WTC11 (cell line): Measurements from ENCODE around the gene CREG2. TPM values are rescaled to one million over a fixed set of nuclear protein-coding genes. Genes with fewer than 3 reads are reported as not detected.

Source experiments
- microRNA-seq: library from miRNA; unstranded; fragments of <30 nt; microRNA quantifications from one replicate; pipeline ENCODE4 v1.2.0, GENCODE V29; 2022; ENCODE audit warnings: borderline number of aligned reads
- total RNA-seq: library from RNA; stranded (reverse); gene quantifications from 3 replicates; pipeline ENCODE4 v1.2.3, GENCODE V29; 2021

Gene CREG2
- total RNA-seq, 1 experiment from 2014 or later = 1.6 TPM

Small RNA genes lying within 50 kb of the gene (microRNA-seq; reads per million reads assigned to microRNA genes)
- not detected for gene MIR5696

Other genes with a start within 250 kb of the CREG2 start
- gene TBC1D8, start 236.1 kb downstream of the CREG2 start, total RNA-seq = 30.3 to 51.7 TPM (median 32.0 TPM) in 3 replicates
- 47.4 to 54.0 TPM (median 48.9 TPM) in 3 replicates for gene CNOT11, start 134.6 kb downstream of the CREG2 start, total RNA-seq
- gene RNF149, start 78.8 kb downstream of the CREG2 start, total RNA-seq = 25.6 to 30.0 TPM (median 28.4 TPM) in 3 replicates
- 0.16 to 0.28 TPM (median 0.21 TPM) in 3 replicates for gene RFX8, start 87.6 kb upstream of the CREG2 start, total RNA-seq